Astrocyte of the hippocampus (primary cell): ENCODE results near the gene SIGLEC14.
A peak's percentile ranks its signal among the peaks of the same experiment; 100 is the strongest.
"Not testable (repeated sequence)": the region's sequence is repeated elsewhere in the genome, so short reads cannot be mapped to it uniquely, and the experiment has no call there.

Experiments
- DNase-seq: peaks from one replicate; pipeline ENCODE4 v3.0.0; 2011; ENCODE audit warnings: low read depth, low spot score

Gene SIGLEC14

GRCh38 chr19:51675911-51676565 is 29.4 kb upstream of the SIGLEC14 start:
- not testable (repeated sequence) for DNase-seq

- no peak for DNase-seq
Observed at GRCh38 chr19:51668216-51668615, 21.6 kb upstream of the SIGLEC14 start.

- no peak for DNase-seq
Observed at GRCh38 chr19:51664997-51665396, 18.4 kb upstream of the SIGLEC14 start.

GRCh38 chr19:51664131-51664530 is 17.5 kb upstream of the SIGLEC14 start:
- no peak for DNase-seq

- DNase-seq: no peak
Observed at GRCh38 chr19:51663650-51664049, 17.0 kb upstream of the SIGLEC14 start.

GRCh38 chr19:51660975-51661600 is 14.5 kb upstream of the SIGLEC14 start:
- peak; percentile 84 for DNase-seq

GRCh38 chr19:51654783-51655182 is 8.2 kb upstream of the SIGLEC14 start:
- DNase-seq: no peak

- no peak for DNase-seq
Observed at GRCh38 chr19:51653162-51653561, 6.5 kb upstream of the SIGLEC14 start.

GRCh38 chr19:51652266-51652665 is 5.6 kb upstream of the SIGLEC14 start:
- DNase-seq: no peak

GRCh38 chr19:51651216-51651846 is 4.7 kb upstream of the SIGLEC14 start:
- DNase-seq: no peak

GRCh38 chr19:51647318-51647717 is 693 bp upstream of the SIGLEC14 start:
- no peak for DNase-seq

GRCh38 chr19:51644636-51645271 is 1.9 kb downstream of the SIGLEC14 start:
- DNase-seq: no peak

- no peak for DNase-seq
Observed at GRCh38 chr19:51641648-51642047, 5.0 kb downstream of the SIGLEC14 start.

GRCh38 chr19:51640386-51640785 is 6.2 kb downstream of the SIGLEC14 start:
- no peak for DNase-seq

GRCh38 chr19:51639916-51640315 is 6.7 kb downstream of the SIGLEC14 start:
- no peak for DNase-seq

- no peak for DNase-seq
Observed at GRCh38 chr19:51637362-51637978, 9.2 kb downstream of the SIGLEC14 start.

GRCh38 chr19:51632126-51632525 is 14.5 kb downstream of the SIGLEC14 start:
- DNase-seq: no peak

- DNase-seq: not testable (repeated sequence)
Observed at GRCh38 chr19:51630315-51630714, 16.3 kb downstream of the SIGLEC14 start, which contains the start of gene SIGLEC5. TSS of gene SIGLEC5 (minus strand) at chr19:51630401. CDS start at chr19:51630335, 66 bp downstream.

- no peak for DNase-seq
Observed at GRCh38 chr19:51628153-51628939, 18.3 kb downstream of the SIGLEC14 start.

- no peak for DNase-seq
Observed at GRCh38 chr19:51627491-51628138, 19.0 kb downstream of the SIGLEC14 start.

GRCh38 chr19:51626675-51627074 is 19.9 kb downstream of the SIGLEC14 start:
- no peak for DNase-seq
